Activated naive CD4-positive, alpha-beta T cell treated with anti-CD3 and anti-CD28 coated beads, Interleukin-2, amount 50 U/mL, for 72 hours (primary cell): ENCODE measurements around the gene FBXL19. TPM values are rescaled to one million over a fixed set of nuclear protein-coding genes. Genes with fewer than 3 reads are reported as not detected.
A peak's percentile ranks its signal among the peaks of the same experiment; 100 is the strongest.

Experiments used
- ATAC-seq, 2 donors: fragments of 150-1000 bp; cut with Tn5 transposase; 2 replicates each; pipeline ENCODE4 v1.10.0; 2021; ENCODE audit warnings: mild to moderate bottlenecking in 2 of 2, moderate library complexity in 2 of 2
- DNase-seq, 2 donors: peaks; one replicate each; pipeline ENCODE4 v3.0.0; 2021 to 2022; ENCODE audit warnings: low spot score in 2 of 2
- H3K27ac Mint-ChIP-seq, 2 donors: one replicate each; pipeline ENCODE4 v1.8.0; 2022; ENCODE audit warnings: mild to moderate bottlenecking in 2 of 2, mixed read lengths in 2 of 2
- H3K36me3 Mint-ChIP-seq, 2 donors: one replicate each; pipeline ENCODE4 v1.8.0; 2022; ENCODE audit warnings: mixed read lengths in 2 of 2
- H3K9me3 Mint-ChIP-seq, 2 donors: one replicate each; pipeline ENCODE4 v1.8.0; 2022; ENCODE audit warnings: mixed read lengths in 2 of 2
- total RNA-seq, 2 donors: library from RNA; stranded (reverse); gene quantifications; one replicate each; pipeline ENCODE4 v1.2.3, GENCODE V29; 2022

Gene FBXL19
- total RNA-seq, 2 donors from 2014 or later, result 24.4 to 36.4 TPM

DNA sequence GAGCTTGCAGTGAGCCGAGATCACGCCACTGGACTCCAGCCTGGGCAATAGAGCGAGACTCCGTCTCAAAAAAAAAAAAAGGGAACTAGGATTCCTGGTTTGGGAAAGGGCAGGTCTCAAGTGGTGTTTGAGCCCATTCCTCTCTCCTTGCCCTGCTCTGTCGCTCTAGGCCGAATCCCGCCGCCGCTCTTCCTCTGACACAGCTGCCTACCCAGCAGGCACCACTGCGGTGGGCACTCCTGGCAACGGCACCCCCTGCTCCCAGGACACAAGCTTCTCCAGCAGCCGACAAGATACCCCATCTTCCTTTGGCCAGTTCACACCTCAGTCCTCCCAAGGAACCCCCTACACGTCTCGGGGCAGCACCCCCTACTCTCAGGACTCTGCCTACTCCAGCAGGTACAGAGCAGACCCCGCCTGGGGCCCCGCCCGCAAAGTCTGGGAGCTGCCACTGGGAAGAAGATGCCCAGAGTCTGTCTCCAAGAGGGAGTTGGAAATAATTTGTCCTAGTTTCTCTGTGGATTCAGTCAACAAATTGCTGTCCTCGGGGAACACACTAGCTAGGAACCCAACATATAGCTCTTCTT is 40.6 kb downstream of the FBXL19 start:
- ATAC-seq, result no peak
- Mint-ChIP-seq H3K36me3 (peaks cover 34 to 35% of the 10 kb centered on the region in 2 donors), H3K9me3 (no peaks in the 10 kb centered on the region), H3K27ac (peak overlapping the region in 1 of 2 donors; percentile 19)
- DNase-seq, result no peak

DNA sequence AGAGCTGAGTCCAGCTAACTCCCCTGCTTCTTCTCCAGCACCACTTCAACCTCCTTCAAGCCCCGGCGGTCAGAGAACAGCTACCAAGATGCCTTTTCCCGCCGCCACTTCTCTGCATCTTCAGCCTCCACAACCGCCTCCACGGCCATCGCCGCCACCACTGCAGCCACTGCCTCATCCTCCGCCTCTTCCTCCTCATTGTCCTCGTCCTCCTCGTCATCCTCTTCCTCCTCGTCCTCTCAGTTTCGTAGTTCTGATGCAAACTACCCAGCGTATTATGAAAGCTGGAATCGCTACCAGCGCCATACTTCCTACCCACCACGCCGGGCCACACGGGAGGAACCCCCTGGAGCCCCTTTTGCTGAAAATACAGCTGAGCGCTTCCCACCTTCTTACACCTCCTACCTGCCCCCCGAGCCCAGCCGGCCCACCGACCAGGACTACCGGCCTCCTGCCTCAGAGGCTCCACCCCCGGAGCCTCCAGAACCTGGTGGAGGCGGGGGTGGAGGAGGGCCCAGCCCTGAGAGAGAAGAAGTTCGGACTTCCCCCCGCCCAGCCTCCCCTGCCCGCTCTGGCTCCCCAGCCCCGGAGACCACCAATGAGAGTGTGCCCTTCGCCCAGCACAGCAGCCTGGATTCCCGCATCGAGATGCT is 41.3 kb downstream of the FBXL19 start:
- ATAC-seq, result no peak
- peaks cover 29 to 32% of the 10 kb centered on the region in 2 donors for H3K36me3 Mint-ChIP-seq
- no peak for DNase-seq
- no peaks in the 10 kb centered on the region for H3K9me3 Mint-ChIP-seq
- H3K27ac Mint-ChIP-seq, result peak overlapping the region; percentile 19 to 68

DNA sequence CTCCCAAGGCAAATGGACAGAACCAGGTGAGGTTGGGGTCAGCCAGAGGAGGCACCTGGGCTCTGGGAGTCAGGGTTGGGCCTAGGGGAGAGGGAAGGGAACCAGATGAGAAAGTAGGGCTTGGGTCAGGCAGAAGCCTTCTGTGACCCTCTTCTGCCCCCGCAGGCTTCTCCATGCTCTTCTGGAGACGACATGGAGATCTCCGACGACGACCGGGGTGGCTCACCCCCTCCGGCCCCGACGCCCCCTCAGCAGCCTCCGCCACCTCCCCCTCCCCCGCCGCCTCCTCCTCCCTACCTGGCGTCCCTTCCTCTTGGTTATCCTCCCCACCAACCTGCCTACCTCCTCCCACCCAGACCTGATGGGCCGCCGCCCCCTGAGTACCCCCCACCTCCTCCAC is 42.1 kb downstream of the FBXL19 start:
- ATAC-seq, result no peak
- no peak for DNase-seq
- no peaks in the 10 kb centered on the region for H3K9me3 Mint-ChIP-seq
- H3K36me3 Mint-ChIP-seq, result peaks cover 23 to 27% of the 10 kb centered on the region in 2 donors
- peak overlapping the region; percentile 19 to 68 for H3K27ac Mint-ChIP-seq

DNA sequence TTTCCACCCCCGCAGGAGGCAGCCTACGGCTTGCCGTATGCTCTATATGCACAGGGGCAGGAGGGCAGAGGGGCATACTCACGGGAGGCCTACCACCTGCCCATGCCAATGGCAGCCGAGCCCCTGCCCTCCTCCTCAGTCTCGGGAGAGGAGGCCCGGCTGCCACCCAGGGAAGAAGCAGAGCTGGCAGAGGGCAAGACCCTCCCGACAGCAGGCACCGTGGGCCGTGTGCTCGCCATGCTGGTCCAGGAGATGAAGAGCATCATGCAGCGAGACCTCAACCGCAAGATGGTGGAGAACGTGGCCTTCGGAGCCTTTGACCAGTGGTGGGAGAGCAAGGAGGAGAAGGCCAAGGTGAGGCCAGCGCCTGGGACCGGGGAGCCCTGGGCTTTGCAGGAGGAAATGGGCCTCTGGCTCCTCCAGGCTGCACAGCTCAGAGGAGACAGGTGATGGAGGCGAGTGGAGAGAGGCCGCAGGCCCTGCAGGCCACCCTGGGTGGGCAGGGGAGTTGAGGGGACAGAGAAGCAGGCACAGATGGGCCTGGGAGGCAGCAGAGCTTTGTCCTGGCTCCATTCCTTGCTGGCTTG is 42.8 kb downstream of the FBXL19 start:
- Mint-ChIP-seq H3K27ac (peak overlapping the region; percentile 71 to 72), H3K36me3 (peaks cover 28 to 34% of the 10 kb centered on the region in 2 donors), H3K9me3 (no peaks in the 10 kb centered on the region)
- ATAC-seq (no peak), DNase-seq (no peak)

DNA sequence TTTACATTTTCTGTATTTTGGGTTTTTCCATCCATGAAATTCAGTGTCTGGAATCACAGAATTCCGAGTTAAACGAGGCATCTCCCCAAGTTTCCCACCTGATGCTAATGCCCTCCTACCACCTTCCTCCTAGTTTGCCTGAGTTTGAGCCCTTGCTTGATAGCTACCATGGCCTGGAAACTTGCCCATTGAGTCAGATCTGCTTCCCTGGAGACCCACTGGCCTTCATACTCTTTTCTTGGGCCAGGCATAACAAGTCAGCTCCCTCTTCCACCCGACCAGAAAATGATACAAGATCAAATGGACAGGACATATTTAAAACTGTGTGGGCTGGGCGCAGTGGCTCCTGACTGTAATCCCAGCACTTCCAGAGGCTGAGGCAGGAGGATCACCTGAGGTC is 44.4 kb downstream of the FBXL19 start:
- peaks cover 25 to 38% of the 10 kb centered on the region in 2 donors for H3K36me3 Mint-ChIP-seq

DNA sequence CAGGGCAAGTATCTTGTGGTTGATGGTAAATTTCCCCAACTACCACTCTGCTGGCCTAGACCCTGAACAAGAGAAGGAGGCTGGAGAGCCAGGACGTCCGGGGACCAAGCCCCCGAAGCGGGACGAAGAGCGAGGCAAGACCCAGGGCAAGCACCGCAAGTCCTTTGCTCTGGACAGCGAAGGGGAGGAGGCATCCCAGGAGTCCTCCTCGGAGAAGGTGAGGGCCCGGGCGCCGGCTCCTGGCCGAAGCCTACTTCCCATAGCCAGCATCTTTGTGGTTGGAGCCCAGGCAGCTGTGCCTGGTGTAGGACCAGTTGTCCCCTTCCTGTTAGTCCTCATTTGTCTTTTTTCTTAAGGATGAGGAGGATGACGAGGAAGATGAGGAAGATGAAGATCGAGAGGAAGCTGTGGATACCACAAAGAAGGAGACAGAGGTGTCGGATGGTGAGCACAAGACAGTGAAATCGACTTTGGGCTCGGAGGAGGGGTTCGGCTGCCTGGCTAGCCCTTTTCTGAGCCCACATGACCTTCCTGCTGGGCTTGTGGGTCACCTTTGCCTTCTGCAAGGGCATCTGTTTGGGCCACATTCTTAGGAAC is 46.0 kb downstream of the FBXL19 start:
- H3K27ac Mint-ChIP-seq, result peak overlapping the region; percentile 22 to 48
- ATAC-seq, result no peak
- no peaks in the 10 kb centered on the region for H3K9me3 Mint-ChIP-seq
- peaks cover 19 to 32% of the 10 kb centered on the region in 2 donors for H3K36me3 Mint-ChIP-seq
- DNase-seq, result no peak

More for the DNA sequence above, 44.4 kb downstream of the FBXL19 start:
- ATAC-seq (no peak), DNase-seq (no peak)
- H3K27ac Mint-ChIP-seq, result peak overlapping the region in 1 of 2 donors; percentile 60
- no peaks in the 10 kb centered on the region for H3K9me3 Mint-ChIP-seq

DNA sequence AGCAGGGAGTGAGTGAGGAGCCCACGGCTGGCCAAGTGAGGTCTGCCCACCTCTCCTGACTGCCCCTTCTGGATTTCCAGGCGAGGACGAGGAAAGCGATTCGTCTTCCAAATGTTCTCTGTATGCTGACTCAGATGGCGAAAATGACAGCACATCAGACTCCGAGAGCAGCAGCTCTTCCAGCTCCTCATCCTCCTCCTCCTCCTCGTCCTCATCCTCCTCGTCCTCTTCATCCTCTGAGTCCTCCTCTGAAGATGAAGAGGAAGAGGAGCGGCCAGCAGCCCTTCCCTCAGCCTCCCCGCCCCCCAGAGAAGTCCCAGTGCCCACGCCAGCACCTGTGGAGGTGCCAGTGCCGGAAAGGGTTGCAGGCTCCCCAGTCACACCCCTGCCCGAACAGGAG is 47.9 kb downstream of the FBXL19 start:
- H3K27ac Mint-ChIP-seq, result peak overlapping the region in 1 of 2 donors; percentile 52
- DNase-seq (no peak), ATAC-seq (no peak)
- H3K36me3 Mint-ChIP-seq, result peaks cover 15 to 26% of the 10 kb centered on the region in 2 donors
- no peaks in the 10 kb centered on the region for H3K9me3 Mint-ChIP-seq

DNA sequence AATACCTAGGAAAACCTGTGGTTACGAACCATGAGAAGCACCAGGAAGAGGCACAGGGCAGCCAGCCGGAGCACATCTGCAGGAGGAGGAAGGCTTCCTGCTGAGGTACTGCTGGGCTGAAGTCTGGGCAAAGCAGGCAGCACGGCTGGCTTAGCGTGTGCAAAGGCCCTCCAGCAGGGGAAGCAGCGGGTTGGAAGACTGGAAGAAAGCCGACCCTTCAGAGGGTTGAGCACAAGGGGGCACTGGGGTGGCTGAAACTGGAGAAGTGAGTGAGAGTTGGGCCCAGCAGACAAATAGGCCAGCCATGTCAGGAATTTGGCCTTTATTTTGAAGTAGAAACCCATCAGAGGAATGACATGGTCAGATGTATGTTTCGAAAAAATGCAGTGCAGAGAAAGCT is 49.5 kb downstream of the FBXL19 start:
- Mint-ChIP-seq H3K36me3 (peaks cover 15 to 19% of the 10 kb centered on the region in 2 donors), H3K9me3 (no peaks in the 10 kb centered on the region), H3K27ac (peak overlapping the region; percentile 13 to 43)
- no peak for DNase-seq
- ATAC-seq, result no peak

DNA sequence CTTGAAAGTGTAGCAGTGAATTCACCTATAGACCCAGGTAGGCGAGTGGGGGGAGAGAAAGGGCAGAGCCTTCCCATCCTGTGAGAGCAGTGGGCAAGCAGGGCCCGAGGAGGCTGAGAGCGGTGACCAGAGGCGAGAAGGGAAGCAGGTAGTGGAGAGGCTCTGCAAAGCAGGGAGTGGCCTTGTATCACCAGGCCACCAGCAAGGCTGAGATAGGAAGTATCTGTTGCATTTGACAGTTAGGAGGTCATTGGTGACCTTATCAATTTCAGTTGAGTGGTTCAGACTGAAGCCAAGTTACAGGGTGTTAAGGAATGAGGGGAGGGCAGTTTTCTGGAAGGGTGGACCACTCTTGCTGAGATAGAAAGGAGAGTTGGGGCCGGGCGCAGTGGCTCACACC is 51.0 kb downstream of the FBXL19 start:
- Mint-ChIP-seq H3K27ac (no peak overlapping the region), H3K36me3 (peaks cover 15 to 16% of the 10 kb centered on the region in 2 donors), H3K9me3 (no peaks in the 10 kb centered on the region)
- DNase-seq, result no peak
- ATAC-seq, result no peak

DNA sequence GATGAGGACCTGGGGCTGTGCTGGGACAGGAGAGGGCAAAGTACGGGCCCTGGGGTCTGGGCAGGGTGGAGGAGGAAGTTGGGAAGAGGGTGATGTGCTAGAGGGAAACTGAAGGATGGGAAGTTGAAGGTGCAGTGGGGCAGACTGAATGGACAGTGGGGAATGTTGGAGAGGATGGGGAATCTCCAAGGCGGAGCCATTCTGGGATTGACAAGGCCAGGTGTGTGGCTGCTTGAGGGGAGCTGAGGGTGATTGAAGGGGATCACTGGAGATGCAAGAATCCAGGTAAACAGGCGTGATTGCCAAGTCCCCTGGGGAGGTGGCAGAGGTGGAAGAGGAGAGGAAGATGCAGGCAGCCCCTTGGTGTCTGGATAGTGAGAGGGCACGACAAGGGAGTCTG is 53.1 kb downstream of the FBXL19 start:
- peaks cover 5 to 6% of the 10 kb centered on the region in 2 donors for H3K36me3 Mint-ChIP-seq
- DNase-seq (no peak), ATAC-seq (no peak)
- H3K9me3 Mint-ChIP-seq, result no peaks in the 10 kb centered on the region
- H3K27ac Mint-ChIP-seq, result peak overlapping the region; percentile 11 to 33

DNA sequence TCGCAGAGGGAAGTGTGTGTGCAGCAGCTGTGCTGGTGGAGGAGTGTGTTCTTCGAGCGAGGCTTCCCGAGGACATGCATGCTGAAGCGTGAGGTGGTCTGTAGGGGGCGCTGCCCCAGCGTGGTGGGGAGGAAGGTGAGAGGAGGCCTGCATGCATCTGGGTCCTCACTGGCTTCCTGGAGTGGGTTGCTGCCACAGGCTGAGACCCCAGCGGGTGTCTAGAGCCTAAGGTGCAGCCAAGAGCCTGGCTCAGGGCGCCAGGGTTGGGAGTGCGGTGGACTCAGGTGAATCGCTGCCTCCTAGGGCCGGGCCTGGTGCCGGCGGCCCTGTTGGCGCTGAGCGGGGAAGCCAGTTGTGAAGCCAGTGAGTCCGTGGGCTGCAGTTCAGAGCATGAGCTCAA is 54.1 kb downstream of the FBXL19 start:
- peak in 1 of 2 donors; percentile 27 for ATAC-seq

DNA sequence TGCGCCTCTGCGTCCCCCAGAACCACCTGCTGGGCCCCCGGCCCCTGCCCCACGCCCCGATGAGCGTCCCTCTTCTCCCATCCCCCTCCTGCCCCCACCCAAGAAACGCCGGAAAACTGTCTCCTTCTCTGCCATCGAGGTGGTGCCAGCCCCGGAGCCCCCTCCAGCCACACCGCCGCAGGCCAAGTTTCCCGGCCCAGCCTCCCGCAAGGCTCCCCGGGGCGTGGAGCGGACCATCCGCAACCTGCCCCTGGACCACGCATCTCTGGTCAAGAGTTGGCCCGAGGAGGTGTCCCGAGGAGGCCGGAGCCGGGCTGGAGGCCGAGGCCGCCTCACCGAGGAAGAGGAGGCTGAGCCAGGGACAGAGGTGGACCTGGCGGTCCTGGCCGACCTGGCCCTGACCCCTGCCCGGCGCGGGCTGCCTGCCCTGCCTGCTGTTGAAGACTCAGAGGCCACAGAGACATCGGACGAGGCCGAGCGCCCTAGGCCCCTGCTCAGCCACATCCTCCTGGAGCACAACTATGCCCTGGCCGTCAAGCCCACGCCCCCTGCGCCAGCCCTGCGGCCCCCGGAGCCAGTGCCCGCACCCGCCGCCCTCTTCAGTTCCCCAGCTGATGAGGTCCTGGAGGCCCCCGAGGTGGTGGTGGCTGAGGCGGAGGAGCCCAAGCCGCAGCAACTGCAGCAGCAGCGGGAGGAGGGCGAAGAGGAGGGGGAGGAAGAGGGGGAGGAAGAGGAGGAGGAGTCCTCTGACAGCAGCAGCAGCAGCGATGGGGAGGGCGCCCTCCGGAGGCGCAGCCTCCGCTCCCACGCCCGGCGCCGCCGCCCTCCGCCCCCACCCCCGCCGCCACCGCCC is 56.0 kb downstream of the FBXL19 start:
- DNase-seq (no peak), ATAC-seq (no peak)
- no peak overlapping the region for H3K27ac Mint-ChIP-seq
- no peaks in the 10 kb centered on the region for H3K9me3 Mint-ChIP-seq
- H3K36me3 Mint-ChIP-seq, result peaks cover 0 to 5% of the 10 kb centered on the region in 2 donors

More for the DNA sequence above, 54.1 kb downstream of the FBXL19 start:
- Mint-ChIP-seq H3K36me3 (peaks cover 5 to 6% of the 10 kb centered on the region in 2 donors), H3K27ac (peak overlapping the region in 1 of 2 donors; percentile 23), H3K9me3 (no peaks in the 10 kb centered on the region)
- peak in 1 of 2 donors; percentile 46 for DNase-seq

DNA sequence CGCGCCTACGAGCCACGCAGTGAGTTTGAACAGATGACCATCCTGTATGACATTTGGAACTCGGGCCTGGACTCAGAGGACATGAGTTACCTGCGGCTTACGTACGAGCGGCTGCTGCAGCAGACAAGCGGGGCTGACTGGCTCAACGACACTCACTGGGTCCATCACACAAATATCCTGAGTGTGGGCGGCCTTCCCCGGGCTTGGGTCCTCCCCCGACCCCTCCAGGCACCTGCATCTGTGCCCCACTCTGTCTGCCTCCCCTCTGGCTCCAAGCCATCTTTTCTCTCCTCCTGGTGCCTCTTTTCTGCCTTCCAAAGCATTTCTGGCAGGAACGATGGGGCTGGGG is 56.6 kb downstream of the FBXL19 start:
- DNase-seq (no peak), ATAC-seq (no peak)
- Mint-ChIP-seq H3K27ac (peak overlapping the region in 1 of 2 donors; percentile 55), H3K9me3 (no peaks in the 10 kb centered on the region), H3K36me3 (peaks cover 0 to 5% of the 10 kb centered on the region in 2 donors)

DNA sequence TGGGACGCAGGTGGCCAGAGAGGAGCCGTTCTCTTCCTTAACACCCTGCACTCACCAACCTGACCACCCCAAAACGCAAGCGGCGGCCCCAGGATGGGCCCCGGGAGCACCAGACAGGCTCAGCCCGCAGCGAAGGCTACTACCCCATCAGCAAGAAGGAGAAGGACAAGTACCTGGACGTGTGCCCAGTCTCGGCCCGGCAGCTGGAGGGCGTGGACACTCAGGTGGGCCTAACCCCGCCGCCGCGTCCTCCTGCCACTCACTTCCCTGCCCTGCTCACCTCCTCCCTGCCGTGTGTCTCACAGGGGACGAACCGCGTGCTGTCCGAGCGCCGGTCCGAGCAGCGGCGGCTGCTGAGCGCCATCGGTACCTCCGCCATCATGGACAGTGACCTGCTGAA is 57.1 kb downstream of the FBXL19 start:
- no peak for ATAC-seq
- peaks cover 0 to 5% of the 10 kb centered on the region in 2 donors for H3K36me3 Mint-ChIP-seq
- no peak overlapping the region for H3K27ac Mint-ChIP-seq
- no peak for DNase-seq
- no peaks in the 10 kb centered on the region for H3K9me3 Mint-ChIP-seq

DNA sequence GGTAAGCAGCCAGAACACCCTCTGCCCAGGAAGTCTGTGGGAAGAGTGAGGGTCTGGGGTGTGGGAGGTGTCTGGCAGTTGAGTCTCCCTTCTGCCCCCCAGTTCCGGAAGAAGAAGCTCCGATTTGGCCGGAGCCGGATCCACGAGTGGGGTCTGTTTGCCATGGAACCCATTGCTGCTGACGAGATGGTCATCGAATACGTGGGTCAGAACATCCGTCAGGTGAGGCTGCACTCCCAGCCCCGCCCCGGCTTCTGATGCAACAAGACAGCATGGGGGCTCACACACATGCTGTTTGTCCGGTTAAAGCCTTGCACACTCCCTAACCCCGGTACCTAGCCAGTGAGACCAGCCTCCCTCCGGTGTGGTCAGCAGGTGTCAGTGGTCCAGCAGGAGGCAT is 57.6 kb downstream of the FBXL19 start:
- Mint-ChIP-seq H3K36me3 (peaks cover 0 to 5% of the 10 kb centered on the region in 2 donors), H3K27ac (no peak overlapping the region), H3K9me3 (no peaks in the 10 kb centered on the region)
- DNase-seq (no peak), ATAC-seq (no peak)

DNA sequence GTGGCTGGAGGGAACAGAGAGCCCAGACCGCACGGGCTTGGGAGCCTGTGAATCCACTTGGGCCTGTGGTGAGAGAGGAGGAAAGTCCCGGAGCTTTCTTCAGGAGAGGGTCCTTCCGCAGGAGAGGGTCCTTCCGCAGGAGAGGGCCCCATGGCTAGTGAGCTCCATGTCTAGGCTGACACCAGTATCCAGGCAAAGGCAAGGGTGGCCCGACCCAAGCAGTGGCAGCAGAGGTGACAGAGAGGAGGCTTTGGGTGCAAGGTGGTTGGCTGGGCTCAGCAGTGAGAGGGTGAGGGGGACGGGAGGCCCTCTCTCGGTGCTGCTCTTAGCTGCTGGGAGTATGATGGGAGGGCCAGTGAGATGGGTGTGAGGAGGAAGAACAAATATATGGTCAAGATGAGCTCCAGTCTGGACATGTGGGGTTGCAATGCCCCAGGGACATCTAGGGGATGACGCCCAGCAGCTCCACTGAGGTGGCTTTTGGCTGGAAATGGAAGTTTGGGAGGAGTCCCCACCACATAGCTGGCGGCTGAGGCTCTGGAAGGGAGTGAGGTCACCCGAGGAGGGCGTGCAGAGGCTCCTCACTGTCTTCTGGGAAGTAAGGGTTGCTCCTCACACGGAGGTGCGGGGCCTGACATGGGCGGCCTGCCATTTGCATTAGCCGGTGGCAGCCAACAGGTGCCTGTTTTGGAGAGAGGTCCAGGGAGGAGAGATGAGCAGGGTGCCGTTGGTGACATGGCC is 59.3 kb downstream of the FBXL19 start:
- H3K36me3 Mint-ChIP-seq, result peaks cover 0 to 5% of the 10 kb centered on the region in 2 donors

More for the DNA sequence above, 59.3 kb downstream of the FBXL19 start:
- Mint-ChIP-seq H3K9me3 (no peaks in the 10 kb centered on the region), H3K27ac (peak overlapping the region; percentile 21 to 72)
- DNase-seq, result no peak
- ATAC-seq, result no peak
